AML-193 (cell line): Measurements from ENCODE around the gene RGS11.

Source experiments
- DNase-seq, 2 experiments: peaks; one replicate each; lab custom pipeline; 2025; lab: John Stamatoyannopoulos, UW

RGS11 gene

GRCh38 chr16:229731-230281, 45.9 kb downstream of the RGS11 start:
- no peak for DNase-seq

GRCh38 chr16:228852-229730, 46.7 kb downstream of the RGS11 start, which contains the start of gene LUC7L:
LUC7L (minus strand) TSS chr16:229449; CDS start chr16:229339, 110 bp downstream.
- peak; percentile 40 to 70 for DNase-seq

GRCh38 chr16:228151-228851, 47.4 kb downstream of the RGS11 start:
- DNase-seq, result no peak

GRCh38 chr16:220021-220420, 55.7 kb downstream of the RGS11 start:
- no peak for DNase-seq
